Measurements from ENCODE around the gene IL6R. TPM values are rescaled to one million over a fixed set of nuclear protein-coding genes. Genes with fewer than 3 reads are reported as not detected.
"Not testable (repeated sequence)": the region's sequence is repeated elsewhere in the genome, so short reads cannot be mapped to it uniquely, and the experiment has no call there.

Gene IL6R
- polyA plus RNA-seq, 1 donor, result 7.7 TPM

DNA sequence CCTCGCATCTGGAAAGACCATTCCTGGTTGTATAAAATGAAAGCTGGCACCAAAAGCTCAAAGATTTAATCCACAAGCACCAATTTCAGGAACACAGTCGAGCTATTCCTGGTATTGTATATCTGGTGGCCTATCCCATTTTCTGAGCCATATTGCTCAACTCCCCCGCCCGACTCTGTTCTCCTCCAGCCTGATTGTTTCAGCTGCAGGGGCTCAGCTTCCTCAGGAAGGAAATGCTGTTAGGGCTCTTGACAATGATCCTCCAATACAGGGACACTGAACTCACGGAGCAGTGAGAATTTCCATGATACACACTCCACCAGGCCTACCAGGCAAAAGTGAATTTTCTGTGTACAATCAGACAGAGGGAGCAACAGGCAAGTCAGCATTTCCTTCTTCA is 80.0 kb downstream of the IL6R start:
- no peak for DNase-seq

GRCh38 chr1:154485910-154486496 is 80.9 kb downstream of the IL6R start:
- DNase-seq, result no peak

- DNase-seq, result not testable (repeated sequence)
Measured at GRCh38 chr1:154486756-154487155, 81.6 kb downstream of the IL6R start.

DNA sequence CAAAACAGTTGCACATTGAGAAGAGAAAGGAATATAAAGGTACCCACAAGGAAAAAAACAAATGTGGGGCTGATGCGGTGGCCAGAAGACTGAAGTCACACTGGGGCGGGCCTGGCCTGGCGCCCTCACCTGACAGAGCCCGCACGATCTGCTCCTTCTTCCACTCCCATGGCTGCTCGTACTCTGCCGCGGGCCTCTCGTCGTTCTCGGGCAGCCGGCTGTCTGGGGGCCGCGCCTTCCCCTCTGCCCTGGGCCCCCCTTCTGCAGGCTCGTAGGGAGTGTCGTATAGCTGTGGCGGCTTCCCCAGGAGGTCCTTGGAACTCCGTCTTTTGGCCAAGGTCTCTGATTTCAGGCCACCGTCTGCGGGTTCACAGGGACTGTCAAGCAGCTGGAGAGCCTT is 83.8 kb downstream of the IL6R start:
- DNase-seq, result no peak

DNA sequence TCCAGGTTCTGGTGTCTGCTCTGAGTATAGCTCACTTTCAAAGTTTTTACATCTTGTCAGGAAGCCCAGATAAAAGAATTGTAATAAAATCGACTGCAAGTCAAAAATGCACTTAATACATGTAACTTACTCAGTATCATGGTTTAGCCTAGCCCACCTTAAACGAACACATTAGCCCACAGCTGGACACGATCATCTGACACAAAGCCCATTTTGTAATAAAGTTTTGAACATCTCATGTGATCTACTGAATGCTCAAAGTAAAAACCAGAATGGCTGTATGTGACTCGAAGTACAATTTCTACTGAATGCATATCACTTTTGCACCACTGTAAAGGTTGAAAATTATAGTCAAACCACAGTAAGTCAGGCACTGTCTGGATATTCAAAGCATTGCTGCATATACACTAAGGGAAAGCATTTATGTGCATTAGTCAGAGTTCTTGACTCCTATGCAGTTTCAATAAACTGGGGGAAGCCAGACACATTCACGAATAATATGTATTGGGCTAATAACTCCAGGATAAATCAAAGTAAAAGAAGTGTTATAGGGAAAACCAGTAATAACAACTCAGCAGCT is 84.6 kb downstream of the IL6R start:
- no peak for DNase-seq

DNA sequence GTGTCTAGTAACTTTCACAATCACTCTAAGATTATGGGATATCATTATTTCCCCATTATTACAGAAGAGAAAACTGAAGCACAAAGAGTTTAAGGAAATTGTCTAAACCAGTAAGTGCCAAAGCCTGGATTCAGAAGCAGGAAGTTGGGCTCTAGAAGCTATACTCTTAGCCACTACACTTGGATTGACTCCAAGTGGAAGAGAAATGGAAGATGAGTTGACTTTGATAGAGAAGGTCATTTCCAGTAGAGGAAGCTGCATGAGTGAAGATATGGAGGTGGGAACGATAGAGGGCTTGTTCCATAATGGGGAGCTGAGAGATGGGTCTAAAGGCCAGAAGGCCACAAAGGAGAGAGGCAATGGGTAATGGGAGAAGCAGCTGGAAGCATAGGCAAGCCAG is 85.2 kb downstream of the IL6R start:
- DNase-seq, result no peak

- DNase-seq, result no peak
Measured at GRCh38 chr1:154492115-154492514, 87.0 kb downstream of the IL6R start.

DNA sequence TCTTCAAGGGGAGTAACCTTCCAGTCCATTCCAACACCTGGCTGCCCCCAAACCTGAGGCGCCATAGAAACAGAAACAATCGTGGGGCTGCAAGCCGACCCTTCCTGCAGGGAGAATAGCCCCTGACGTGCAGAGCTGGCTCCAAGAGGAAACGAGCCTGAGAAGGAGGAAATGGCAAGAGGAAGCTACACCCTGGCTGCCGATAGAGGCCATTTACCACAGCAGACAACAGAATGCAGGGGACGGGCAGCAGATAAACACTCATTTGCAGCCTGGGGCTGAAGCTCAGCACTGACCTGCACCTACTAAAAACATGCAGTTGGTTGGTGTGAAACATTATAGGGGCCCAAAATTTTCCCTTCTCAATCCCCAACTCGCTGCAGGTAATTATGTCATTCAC is 88.1 kb downstream of the IL6R start:
- DNase-seq, result no peak

DNA sequence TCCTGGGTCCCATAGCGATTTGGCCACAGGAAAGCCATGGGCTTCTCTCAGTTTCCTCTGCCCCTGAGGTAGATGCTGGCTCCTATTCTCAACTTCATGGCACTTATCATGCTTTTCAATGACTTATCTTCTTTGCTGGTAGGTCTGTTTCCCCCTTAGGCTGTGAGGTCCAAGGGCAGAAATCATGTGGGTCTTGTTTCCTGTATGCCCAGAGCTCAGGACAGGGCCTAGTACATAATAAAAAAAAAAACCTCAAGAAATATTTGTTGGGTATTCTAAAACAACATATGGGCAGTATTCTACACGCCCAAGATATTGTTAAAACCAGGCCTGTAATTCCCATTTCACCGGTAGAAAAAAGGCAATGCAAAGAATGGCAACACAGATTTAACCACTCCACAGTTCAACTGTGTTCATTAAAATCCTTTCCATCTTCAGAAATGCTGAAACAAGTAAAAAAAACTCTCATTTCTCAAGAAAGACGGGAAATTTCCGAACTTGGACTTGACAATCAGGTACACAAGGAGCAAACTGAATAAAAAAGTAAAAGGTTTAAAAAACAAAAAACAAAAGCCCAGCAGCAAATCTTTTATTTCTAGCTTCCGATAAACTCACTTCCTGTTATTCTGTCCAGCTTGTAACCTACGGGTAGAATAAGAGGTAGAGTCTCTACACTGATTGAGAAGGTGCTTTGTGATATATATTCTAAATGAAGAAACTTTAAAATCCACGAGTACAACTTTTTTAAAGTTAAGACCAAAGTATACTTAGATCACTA is 90.5 kb downstream of the IL6R start:
- DNase-seq, result no peak

GRCh38 chr1:154496383-154496782 is 91.2 kb downstream of the IL6R start:
- DNase-seq, result no peak

GRCh38 chr1:154497026-154497806 is 92.1 kb downstream of the IL6R start:
- DNase-seq, result no peak

DNA sequence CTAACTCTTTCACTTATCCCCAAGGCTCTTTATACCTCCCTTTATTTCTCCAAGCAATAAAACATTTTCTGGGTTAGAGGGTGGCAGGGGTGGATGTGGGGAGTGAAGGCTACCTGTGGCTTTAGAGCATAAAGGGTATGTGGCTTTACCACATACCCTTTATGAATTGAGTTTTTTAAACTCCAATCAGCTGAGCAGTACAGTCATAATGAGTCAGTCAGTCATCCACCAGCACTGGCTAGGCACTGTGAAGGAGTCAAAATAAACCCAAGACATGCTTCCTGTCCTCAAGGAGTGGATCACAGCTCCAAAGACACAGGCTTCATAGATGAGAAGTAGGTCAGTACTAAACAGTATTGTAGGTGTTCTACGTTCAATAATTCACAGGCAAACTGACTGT is 94.3 kb downstream of the IL6R start:
- no peak for DNase-seq

- DNase-seq, result no peak
Measured at GRCh38 chr1:154500533-154500932, 95.4 kb downstream of the IL6R start.

- no peak for DNase-seq
Measured at GRCh38 chr1:154501423-154502065, 96.4 kb downstream of the IL6R start.

DNA sequence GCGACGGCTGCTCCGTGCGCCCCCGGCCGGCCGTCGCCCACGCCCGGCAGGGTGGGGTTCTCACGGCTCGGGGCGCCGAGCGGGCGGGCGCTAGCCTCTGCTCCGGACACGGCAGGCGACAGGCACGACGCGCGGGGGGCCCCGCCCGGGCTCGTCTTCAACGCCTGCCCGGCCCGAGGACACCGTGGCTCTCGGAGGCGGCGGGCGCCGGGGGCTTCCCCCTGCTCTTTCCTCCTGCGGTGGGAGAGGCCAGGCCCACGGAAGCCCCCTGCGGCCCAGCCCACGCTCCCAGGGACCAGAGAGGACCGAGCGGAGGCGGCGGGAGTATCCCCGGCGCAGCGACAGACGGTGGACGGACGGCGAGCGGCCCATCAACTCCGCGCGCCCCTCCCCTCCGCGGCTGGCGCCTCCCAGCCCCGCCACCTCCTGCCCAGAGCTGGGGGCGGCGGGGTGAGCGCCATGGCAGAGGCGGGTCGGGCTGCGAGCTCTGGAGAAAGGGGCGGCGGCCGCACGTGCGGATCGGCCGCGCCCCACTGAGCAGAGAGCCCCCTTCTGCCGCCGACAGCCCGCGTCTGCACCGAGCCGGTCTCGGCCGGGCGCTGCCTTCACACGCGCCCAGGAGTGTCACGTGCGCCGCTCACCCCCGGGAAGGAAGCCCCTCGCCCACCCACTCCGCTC is 97.1 kb downstream of the IL6R start, which contains the start of the genes SHE and TDRD10:
Gene SHE, minus strand, starts transcription at position 347 of the 678 bp plus-strand sequence. CDS start 386 bp downstream, outside the sequence.
Gene TDRD10, plus strand, starts transcription at position 154 of the 678 bp plus-strand sequence. CDS start 4,685 bp downstream, outside the sequence.
- DNase-seq, result no peak

- DNase-seq, result no peak
Measured at GRCh38 chr1:154502744-154503115, 97.6 kb downstream of the IL6R start.

DNA sequence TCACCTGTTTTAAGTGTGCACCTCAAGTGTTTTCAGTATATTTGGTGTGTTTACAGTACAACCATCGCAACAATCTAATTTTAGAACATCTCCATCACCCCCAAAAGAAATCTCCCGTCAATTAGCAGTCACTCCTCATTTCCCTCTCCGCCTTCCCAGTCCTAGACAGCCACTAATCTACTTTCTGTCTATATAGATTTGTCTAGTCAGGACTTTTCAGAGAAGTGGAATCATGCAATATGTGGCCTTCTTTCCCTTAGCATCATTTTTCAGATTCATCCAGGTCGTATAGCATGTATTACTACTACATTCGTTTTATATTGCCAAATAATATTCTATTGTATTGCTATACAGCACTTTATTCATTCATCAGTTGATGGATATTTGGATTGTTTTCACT is 98.8 kb downstream of the IL6R start:
- no peak for DNase-seq

DNA sequence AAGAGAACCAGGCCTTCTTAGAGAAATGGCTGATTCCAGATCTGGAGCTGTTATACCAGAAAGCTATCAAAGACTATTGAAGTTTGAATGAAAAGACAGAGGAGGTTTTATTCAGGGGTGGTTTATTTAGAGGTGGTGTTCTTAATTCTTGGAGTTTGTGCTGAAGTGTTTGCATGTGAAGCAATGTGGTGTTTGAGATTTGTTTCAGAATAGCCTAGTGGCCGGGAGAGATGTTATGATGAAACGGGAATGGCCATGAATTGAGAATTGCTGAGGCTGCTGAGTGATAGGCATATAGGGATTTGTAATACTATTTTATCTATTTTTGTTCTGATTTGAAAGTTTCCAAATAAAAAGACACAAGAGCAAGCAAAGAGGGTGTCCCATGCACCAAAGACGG is 107.6 kb downstream of the IL6R start:
- no peak for DNase-seq

- no peak for DNase-seq
Measured at GRCh38 chr1:154514066-154514553, 109.0 kb downstream of the IL6R start.

- DNase-seq, result no peak
Measured at GRCh38 chr1:154517661-154518060, 112.5 kb downstream of the IL6R start.
